GM12878 (cell line): ENCODE measurements around the gene TCF25. TPM values are rescaled to one million over a fixed set of nuclear protein-coding genes. Genes with fewer than 3 reads are reported as not detected.

Experiments
- ATAC-seq: fragments of 200-7000 bp; cut with Tn5 transposase; 3 replicates; pipeline ENCODE4 v1.9.1; 2020; ENCODE audit warnings: mild to moderate bottlenecking, moderate library complexity
- BruUV-seq: library from RNA; stranded (reverse); fragments of 400-500 nt; replicated peaks from 2 replicates; lab custom pipeline; 2021; lab: Mats Ljungman, UMichigan
- CTCF ChIA-PET: fragments of 300-600 bp; sonication (Branson Sonifier 250); formaldehyde crosslinking; extraction: SDS; loops from one replicate; lab custom pipeline; 2021; ENCODE audit warnings: inconsistent platforms; lab: Yijun Ruan, JAX
- POLR2A ChIA-PET: fragments of 350-600 bp; formaldehyde crosslinking; extraction: SDS; loops from one replicate; lab custom pipeline; 2021; ENCODE audit warnings: inconsistent platforms; lab: Charles Lee
- RAD21 ChIA-PET: fragments of 300-600 bp; sonication (Branson Sonifier 250); formaldehyde crosslinking; loops from one replicate; lab custom pipeline; 2023; ENCODE audit warnings: antibody characterized with exemption; ENCODE audit not compliant: unreplicated experiment; lab: Charles Lee
- SMC1A ChIA-PET: fragments of 300-600 bp; sonication (Branson Sonifier 250); formaldehyde crosslinking; loops from one replicate; lab custom pipeline; 2023; ENCODE audit not compliant: unreplicated experiment, uncharacterized antibody; lab: Charles Lee
- DNase-seq: peaks from one replicate; pipeline ENCODE4 v3.0.0-alpha.2; 2011; ENCODE audit warnings: low read depth, low spot score
- FAIRE-seq: peaks from 3 replicates; lab custom pipeline; 2011; peaks lifted over from hg19 to GRCh38; lab: Jason Lieb, UNC
- H2AFZ ChIP-seq: 2 replicates; pipeline ENCODE4 v1.6.0; 2011; ENCODE audit warnings: low read depth, low read length, control low read depth; ENCODE audit not compliant: control insufficient read depth
- H3K27ac ChIP-seq: 2 replicates; pipeline ENCODE4 v1.5.1; 2011; ENCODE audit warnings: control low read depth; ENCODE audit not compliant: control insufficient read depth, insufficient read depth
- H3K27me3 ChIP-seq, 2 experiments: replicated peaks in 1 of 2; 2 replicates each; pipeline versions ENCODE4 v1.6.0 to v1.6.1; 2011; ENCODE audit warnings: low read length in 1 of 2; ENCODE audit not compliant: control insufficient read depth in 2 of 2, insufficient read depth in 2 of 2
- H3K36me3 ChIP-seq, 2 experiments: 2 replicates each; pipeline ENCODE4 v1.5.1; 2011; ENCODE audit warnings: low read length in 1 of 2; ENCODE audit not compliant: control insufficient read depth in 2 of 2, insufficient read depth in 2 of 2
- H3K4me1 ChIP-seq: 2 replicates; pipeline ENCODE4 v1.6.1; 2011; ENCODE audit warnings: mild to moderate bottlenecking, low read length, moderate library complexity, mixed read lengths; ENCODE audit not compliant: control insufficient read depth, insufficient read depth
- H3K4me2 ChIP-seq: 2 replicates; pipeline ENCODE4 v1.6.0; 2011; ENCODE audit warnings: control low read depth; ENCODE audit not compliant: control insufficient read depth, insufficient read depth
- H3K4me3 ChIP-seq: fragments of 200-600 bp; sonication (generic); 2 replicates; pipeline ENCODE4 v1.5.1; 2016
- H3K79me2 ChIP-seq: 2 replicates; pipeline ENCODE4 v1.6.0; 2011; ENCODE audit warnings: low read length; ENCODE audit not compliant: control insufficient read depth, insufficient read depth
- H3K9ac ChIP-seq: 2 replicates; pipeline ENCODE4 v1.8.0; 2011; ENCODE audit warnings: low read length, control low read depth, mixed read lengths; ENCODE audit not compliant: control insufficient read depth, insufficient read depth
- H3K9me3 ChIP-seq: replicated peaks from 3 replicates; pipeline ENCODE4 v1.5.1; 2011; ENCODE audit warnings: mild to moderate bottlenecking, low read length; ENCODE audit not compliant: control insufficient read depth, insufficient read depth
- H4K20me1 ChIP-seq: 2 replicates; pipeline ENCODE4 v1.6.0; 2011; ENCODE audit not compliant: control insufficient read depth, insufficient read depth
- BCLAF1 ChIP-seq: fragments of 450-650 bp; IDR thresholded peaks from 2 replicates; pipeline ENCODE4 v1.6.1; 2017; ENCODE audit warnings: antibody characterized with exemption, mild to moderate bottlenecking, moderate library complexity
- CBX5 ChIP-seq: sonication (generic); IDR thresholded peaks from 2 replicates; pipeline ENCODE4 v1.6.1; 2016; ENCODE audit warnings: low read depth, moderate library complexity, mild to moderate bottlenecking, inconsistent platforms
- CEBPB ChIP-seq, 2 experiments: fragments of 150-350 bp in 1 of 2; IDR thresholded peaks; 2 replicates each; pipeline ENCODE4 v1.6.1; 2012 to 2014; ENCODE audit warnings: low read depth in 2 of 2, low read length in 2 of 2, borderline replicate concordance in 1 of 2, inconsistent platforms in 1 of 2
- CHD4 ChIP-seq: fragments of 200-600 bp; sonication (generic); IDR thresholded peaks from 2 replicates; pipeline ENCODE4 v1.6.1; 2016; ENCODE audit warnings: mild to moderate bottlenecking
- E2F8 ChIP-seq: fragments of 450-650 bp; IDR thresholded peaks from 2 replicates; pipeline ENCODE4 v1.6.1; 2018; ENCODE audit warnings: mild to moderate bottlenecking, low read depth, moderate library complexity; ENCODE audit not compliant: partially characterized antibody
- EGR1 ChIP-seq, 2 experiments: IDR thresholded peaks; 1 replicate in 1 of 2; 2 replicates in 1 of 2; pipeline ENCODE4 v1.6.1; 2011 to 2012; ENCODE audit warnings: low read depth in 2 of 2, low read length in 2 of 2, borderline replicate concordance in 1 of 2, mild to moderate bottlenecking in 1 of 2, moderate library complexity in 1 of 2
- ELK1 ChIP-seq: IDR thresholded peaks from 2 replicates; pipeline ENCODE4 v1.6.1; 2012; ENCODE audit warnings: low read depth, low read length, improper control_type of control experiment
- PAX8 ChIP-seq: fragments of 450-650 bp; IDR thresholded peaks from 2 replicates; pipeline ENCODE4 v1.6.1; 2017; ENCODE audit warnings: mild to moderate bottlenecking, moderate library complexity
- SIN3A ChIP-seq: IDR thresholded peaks from 2 replicates; pipeline ENCODE4 v1.6.1; 2012; ENCODE audit warnings: low read depth, low read length, improper control_type of control experiment
- YY1 ChIP-seq: IDR thresholded peaks from 2 replicates; pipeline ENCODE4 v1.6.1; 2011; ENCODE audit warnings: low read depth, mild to moderate bottlenecking, low read length
- ZBTB11 ChIP-seq: fragments of 450-650 bp; formaldehyde crosslinking; IDR thresholded peaks from 2 replicates; pipeline ENCODE4 v1.5.0; 2022; ENCODE audit warnings: mild to moderate bottlenecking, missing genetic modification characterization
- ZNF217 ChIP-seq: fragments of 450-650 bp; IDR thresholded peaks from 2 replicates; pipeline ENCODE4 v1.6.1; 2017; ENCODE audit warnings: antibody characterized with exemption, mild to moderate bottlenecking
- WGBS: methylation state at CpG from one replicate; pipeline ENCODE4 v1.1.6; 2016; ENCODE audit warnings: low lambda C conversion rate; ENCODE audit not compliant: insufficient replicate concordance, insufficient coverage; ENCODE audit errors: missing lambda C conversion rate; 5-methylcytosine and 5-hydroxymethylcytosine counted together
- in situ Hi-C: fragments of 300-500 bp; cut with MboI; formaldehyde crosslinking; loops from 9 replicates; pipeline ENCODE4 v1.14.3; 2018; ENCODE audit warnings: mixed read lengths
- intact Hi-C: fragments of 100-400 bp; cut with micrococcal nuclease; formaldehyde crosslinking; loops from one replicate; pipeline ENCODE4 v1.14.2; 2022; ENCODE audit not compliant: unreplicated experiment
- polyA plus RNA-seq, 11 experiments: library from polyadenylated mRNA; depleted of rRNA in 4 of 11; unstranded in 6 of 11; stranded (reverse) in 5 of 11; fragments of >200 nt; fragmentation: Nextera tagmentation in 4 of 11; fragmentation: Illumina TruSeq in 1 of 11; extraction: Ambion mirVana in 4 of 11; extraction: Trizol in 1 of 11; gene quantifications; 1 replicate in 1 of 11; 2 replicates in 10 of 11; pipeline versions ENCODE4 v1.2.1 to v1.2.3, GENCODE V29; 2011 to 2016; ENCODE audit warnings: inconsistent platforms in 2 of 11, missing spikeins in 2 of 11, low read depth in 1 of 11
- total RNA-seq, 4 experiments: library from RNA; depleted of rRNA in 3 of 4; stranded (reverse); fragments of >200 nt in 3 of 4; fragmentation: Illumina TruSeq in 1 of 4; extraction: Trizol in 1 of 4; gene quantifications; 2 replicates each; pipeline versions ENCODE4 v1.2.1 to v1.2.3, GENCODE V29; 2013 to 2021

The TCF25 gene
- total and polyA plus RNA-seq, 10 of the 15 experiments (the other 5 are each of a cell fraction or from before 2014, with no cell fraction given) = 8.4 to 130 (median 89.4) TPM

GRCh38 chr16:89847051-89847939, 26.1 kb upstream of the TCF25 start:
- no peaks in the 10 kb centered on the region for H3K27me3 ChIP-seq
- H3K9ac ChIP-seq = no peak overlapping the region
- intact Hi-C loops = no loop called here
- no peaks in the 10 kb centered on the region for H3K9me3 ChIP-seq
- in situ Hi-C loops = no loop called here
- no peak for ATAC-seq
- CTCF ChIA-PET = no interaction called here
- H2AFZ ChIP-seq = no peak overlapping the region
- SMC1A ChIA-PET = no interaction called here
- H3K79me2 ChIP-seq = no peaks in the 10 kb centered on the region
- H3K4me3 ChIP-seq = no peak overlapping the region
- 67% methylated on average over 26 of the region's 26 CpGs for WGBS
- POLR2A ChIA-PET = no interaction called here
- RAD21 ChIA-PET = interaction anchor here (0.6 kb wide), 1 partner anchor 59 kb away, joined by 3 read pairs; no protein-coding TSS in a partner anchor
- no peaks in the 10 kb centered on the region for H4K20me1 ChIP-seq
- BruUV-seq = no TSS peak
- no peak overlapping the region for H3K27ac ChIP-seq
- DNase-seq = no peak
- peaks cover 3% of the 10 kb centered on the region for H3K4me1 ChIP-seq
- no peak for FAIRE-seq
- H3K4me2 ChIP-seq = no peak overlapping the region
- no peaks in the 10 kb centered on the region for H3K36me3 ChIP-seq
- TF ChIP-seq ZBTB11 (CRISPR knock-in tag) (no peak), CBX5 (no peak), BCLAF1 (no peak), ZNF217 (no peak), ELK1 (no peak), CEBPB (IDR thresholded peaks at IDR 0.05; ENCODE audit: borderline replicate concordance in 1 of 2, low read depth in 2 of 2, low read length in 2 of 2) (no peak), SIN3A (no peak), CHD4 (no peak), YY1 (no peak), PAX8 (no peak), EGR1 (IDR thresholded peaks at IDR 0.05; ENCODE audit: borderline replicate concordance in 1 of 2, low read depth in 2 of 2, low read length in 2 of 2) (no peak), E2F8 (no peak)
